Measurements from ENCODE around the gene PUS1.
"Not testable (repeated sequence)": the region's sequence is repeated elsewhere in the genome, so short reads cannot be mapped to it uniquely, and the experiment has no call there.

The PUS1 gene

GRCh38 chr12:131983026-131983425 is 54.0 kb downstream of the PUS1 start:
- H3K4me3 Mint-ChIP-seq = no peak overlapping the region
- no peaks in the 10 kb centered on the region for H3K9me3 Mint-ChIP-seq
- H3K27me3 Mint-ChIP-seq (ENCODE audit: low read depth) = no peaks in the 10 kb centered on the region
- no peak overlapping the region for H3K27ac Mint-ChIP-seq
- H3K36me3 Mint-ChIP-seq (ENCODE audit: low read depth) = peaks cover 36% of the 10 kb centered on the region
- TF ChIP-seq CTCF (IDR thresholded peaks at IDR 0.05; ENCODE audit: unreplicated experiment in 3 of 3) = no peak
- no peaks in the 10 kb centered on the region for H3K4me1 Mint-ChIP-seq

- H3K4me1 Mint-ChIP-seq = peaks cover 2% of the 10 kb centered on the region
- H3K4me3 Mint-ChIP-seq = no peak overlapping the region
- no peaks in the 10 kb centered on the region for H3K27me3 Mint-ChIP-seq (ENCODE audit: low read depth)
- peaks cover 41% of the 10 kb centered on the region for H3K36me3 Mint-ChIP-seq (ENCODE audit: low read depth)
- H3K27ac Mint-ChIP-seq = no peak overlapping the region
- H3K9me3 Mint-ChIP-seq = no peaks in the 10 kb centered on the region
- TF ChIP-seq CTCF (IDR thresholded peaks at IDR 0.05; ENCODE audit: unreplicated experiment in 3 of 3) = no peak
These were observed 54.5 kb downstream of the PUS1 start for GRCh38 chr12:131983554-131983953.

GRCh38 chr12:131984334-131984733 is 55.3 kb downstream of the PUS1 start:
- peaks cover 47% of the 10 kb centered on the region for H3K36me3 Mint-ChIP-seq (ENCODE audit: low read depth)
- H3K4me3 Mint-ChIP-seq = no peak overlapping the region
- peaks cover 6% of the 10 kb centered on the region for H3K4me1 Mint-ChIP-seq
- no peak for TF ChIP-seq CTCF (IDR thresholded peaks at IDR 0.05; ENCODE audit: unreplicated experiment in 3 of 3)
- H3K9me3 Mint-ChIP-seq = no peaks in the 10 kb centered on the region
- no peaks in the 10 kb centered on the region for H3K27me3 Mint-ChIP-seq (ENCODE audit: low read depth)
- H3K27ac Mint-ChIP-seq = no peak overlapping the region

GRCh38 chr12:131985510-131985875 is 56.4 kb downstream of the PUS1 start:
- H3K4me1 Mint-ChIP-seq; H3K4me3 Mint-ChIP-seq; H3K9me3 Mint-ChIP-seq; H3K27ac Mint-ChIP-seq; H3K27me3 Mint-ChIP-seq (ENCODE audit: low read depth): not testable (repeated sequence)
- peaks cover 59% of the 10 kb centered on the region for H3K36me3 Mint-ChIP-seq (ENCODE audit: low read depth)

GRCh38 chr12:131986361-131986760 is 57.3 kb downstream of the PUS1 start:
- Mint-ChIP-seq H3K27me3 (ENCODE audit: low read depth) (no peaks in the 10 kb centered on the region), H3K9me3 (no peaks in the 10 kb centered on the region), H3K27ac (no peak overlapping the region), H3K4me3 (no peak overlapping the region), H3K4me1 (peaks cover 16% of the 10 kb centered on the region), H3K36me3 (ENCODE audit: low read depth) (peaks cover 64% of the 10 kb centered on the region)
- no peak for TF ChIP-seq CTCF (IDR thresholded peaks at IDR 0.05; ENCODE audit: unreplicated experiment in 3 of 3)

GRCh38 chr12:131986910-131987309 is 57.8 kb downstream of the PUS1 start:
- Mint-ChIP-seq H3K27me3 (ENCODE audit: low read depth) (no peaks in the 10 kb centered on the region), H3K9me3 (no peaks in the 10 kb centered on the region), H3K4me1 (peaks cover 16% of the 10 kb centered on the region), H3K4me3 (no peak overlapping the region), H3K27ac (no peak overlapping the region), H3K36me3 (ENCODE audit: low read depth) (peaks cover 61% of the 10 kb centered on the region)
- TF ChIP-seq CTCF (IDR thresholded peaks at IDR 0.05; ENCODE audit: unreplicated experiment in 3 of 3) = no peak

Measured in nephron (organoid).